Mesendoderm (in vitro differentiated cells): ENCODE data around the gene SLC25A48.

Source experiments
- DNase-seq: peaks from one replicate; pipeline ENCODE4 v3.0.0; 2013
- H2AK5ac ChIP-seq: 2 replicates; pipeline ENCODE4 v1.6.1; 2013; ENCODE audit warnings: low read length, inconsistent platforms
- H2BK120ac ChIP-seq: 2 replicates; pipeline ENCODE4 v1.6.1; 2013; ENCODE audit warnings: low read depth, mild to moderate bottlenecking, low read length, moderate library complexity, mixed read lengths
- H2BK15ac ChIP-seq: replicated peaks from 2 replicates; pipeline ENCODE4 v1.6.1; 2013; ENCODE audit warnings: low read depth, mild to moderate bottlenecking, moderate library complexity
- H2BK5ac ChIP-seq: 2 replicates; pipeline ENCODE4 v1.6.1; 2013; ENCODE audit warnings: low read length, inconsistent platforms
- H3K18ac ChIP-seq: 2 replicates; pipeline ENCODE4 v1.6.1; 2013; ENCODE audit warnings: mild to moderate bottlenecking, low read length, mixed read lengths
- H3K23ac ChIP-seq: one replicate; pipeline ENCODE4 v1.6.1; 2013; ENCODE audit warnings: low read length
- H3K27ac ChIP-seq: 2 replicates; pipeline ENCODE4 v1.5.1; 2013; ENCODE audit warnings: low read depth, mild to moderate bottlenecking, inconsistent platforms, low read length, moderate library complexity
- H3K27me3 ChIP-seq: 2 replicates; pipeline ENCODE4 v1.6.1; 2013; ENCODE audit warnings: low read length, control low read depth, mild to moderate bottlenecking, inconsistent platforms; ENCODE audit not compliant: insufficient read depth, poor library complexity
- H3K36me3 ChIP-seq: 2 replicates; pipeline ENCODE4 v1.6.1; 2013; ENCODE audit warnings: low read length, inconsistent platforms; ENCODE audit not compliant: control insufficient read depth, insufficient read depth
- H3K4ac ChIP-seq: one replicate; pipeline ENCODE4 v1.6.1; 2013; ENCODE audit warnings: low read depth, mild to moderate bottlenecking, low read length, moderate library complexity
- H3K4me1 ChIP-seq: 2 replicates; pipeline ENCODE4 v1.6.1; 2013; ENCODE audit warnings: low read depth, low read length, inconsistent platforms; ENCODE audit not compliant: control insufficient read depth
- H3K4me2 ChIP-seq: 2 replicates; pipeline ENCODE4 v1.6.1; 2013; ENCODE audit warnings: low read length
- H3K4me3 ChIP-seq: 2 replicates; pipeline ENCODE4 v1.5.1; 2013; ENCODE audit warnings: mild to moderate bottlenecking, low read length
- H3K56ac ChIP-seq: one replicate; pipeline ENCODE4 v1.6.1; 2013; ENCODE audit warnings: low read length
- H3K79me1 ChIP-seq: 2 replicates; pipeline ENCODE4 v1.6.1; 2013; ENCODE audit warnings: low read length, inconsistent platforms
- H3K79me2 ChIP-seq: 2 replicates; pipeline ENCODE4 v1.6.1; 2013; ENCODE audit warnings: mild to moderate bottlenecking, low read length; ENCODE audit not compliant: control insufficient read depth, insufficient read depth
- H3K9ac ChIP-seq: 2 replicates; pipeline ENCODE4 v1.6.1; 2013; ENCODE audit warnings: low read length, inconsistent platforms
- H4K5ac ChIP-seq: one replicate; pipeline ENCODE4 v1.6.1; 2013; ENCODE audit warnings: low read length
- H4K8ac ChIP-seq: one replicate; pipeline ENCODE4 v1.6.1; 2013; ENCODE audit warnings: low read depth, mild to moderate bottlenecking, control low read depth, low read length, moderate library complexity
- WGBS: extraction: QIAGEN DNeasy Blood & Tissue Kit; methylation state at CpG from one replicate; pipeline ENCODE4 v1.1.7; 2013; ENCODE audit warnings: low lambda C conversion rate, missing lambda C conversion rate; ENCODE audit not compliant: insufficient coverage; ENCODE audit errors: extremely low coverage; 5-methylcytosine and 5-hydroxymethylcytosine counted together

The SLC25A48 gene

GRCh38 chr5:135881244-135881643 lies 46.8 kb downstream of the SLC25A48 start:
- Histone ChIP-seq H3K4me1 (peaks cover 12% of the 10 kb centered on the region), H2AK5ac (no peak overlapping the region), H3K4me2 (no peak overlapping the region), H3K79me2 (no peaks in the 10 kb centered on the region), H3K23ac (no peak overlapping the region), H4K5ac (no peak overlapping the region), H3K18ac (no peak overlapping the region), H3K4ac (no peak overlapping the region), H4K8ac (no peak overlapping the region), H2BK15ac (no peak overlapping the region), H3K27ac (no peak overlapping the region), H3K36me3 (no peaks in the 10 kb centered on the region), H3K79me1 (no peaks in the 10 kb centered on the region), H3K9ac (no peak overlapping the region), H2BK5ac (no peak overlapping the region), H3K27me3 (no peaks in the 10 kb centered on the region), H3K4me3 (no peak overlapping the region), H2BK120ac (no peak overlapping the region), H3K56ac (no peak overlapping the region)
- DNase-seq: no peak
- no CpG with 5 or more reads among the region's 4 CpGs for WGBS

- H3K4me3 ChIP-seq: no peak overlapping the region
- no peak overlapping the region for H2BK15ac ChIP-seq
- no peak overlapping the region for H2AK5ac ChIP-seq
- no peak overlapping the region for H3K4ac ChIP-seq
- H3K27ac ChIP-seq: no peak overlapping the region
- H3K4me2 ChIP-seq: no peak overlapping the region
- no peak overlapping the region for H2BK120ac ChIP-seq
- no peak overlapping the region for H4K5ac ChIP-seq
- H3K79me1 ChIP-seq: no peaks in the 10 kb centered on the region
- no peak overlapping the region for H3K56ac ChIP-seq
- H3K27me3 ChIP-seq: no peaks in the 10 kb centered on the region
- H3K4me1 ChIP-seq: peaks cover 12% of the 10 kb centered on the region
- no peaks in the 10 kb centered on the region for H3K79me2 ChIP-seq
- no peaks in the 10 kb centered on the region for H3K36me3 ChIP-seq
- H4K8ac ChIP-seq: no peak overlapping the region
- no CpG with 5 or more reads among the region's 3 CpGs for WGBS
- H2BK5ac ChIP-seq: no peak overlapping the region
- H3K23ac ChIP-seq: no peak overlapping the region
- no peak overlapping the region for H3K9ac ChIP-seq
- no peak overlapping the region for H3K18ac ChIP-seq
- DNase-seq: no peak
Observed at GRCh38 chr5:135881819-135882218, 47.4 kb downstream of the SLC25A48 start.

DNA sequence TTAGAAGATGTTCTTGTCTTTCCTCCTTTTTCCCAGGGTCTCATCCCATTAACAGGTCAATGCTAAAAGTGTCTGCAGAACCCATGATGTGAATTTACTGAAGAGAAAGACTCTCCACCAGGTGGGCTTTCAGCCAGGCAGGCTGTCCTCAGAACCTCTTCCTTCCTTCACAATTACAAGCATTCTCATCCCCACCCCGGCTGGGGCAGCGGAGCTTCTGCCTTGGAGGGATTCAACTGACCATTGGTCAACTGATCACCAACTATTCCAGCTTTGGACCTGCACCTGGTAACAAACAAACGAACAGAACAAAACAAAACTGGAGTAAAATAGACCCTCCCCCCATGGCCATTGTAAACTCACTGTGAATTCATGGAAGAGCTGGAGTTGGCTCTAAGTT lies 48.6 kb downstream of the SLC25A48 start:
- Histone ChIP-seq H3K56ac (no peak overlapping the region), H3K4me3 (no peak overlapping the region), H2BK120ac (no peak overlapping the region), H3K18ac (no peak overlapping the region), H3K4ac (no peak overlapping the region), H3K79me2 (no peaks in the 10 kb centered on the region), H3K9ac (no peak overlapping the region), H4K8ac (no peak overlapping the region), H3K27me3 (no peaks in the 10 kb centered on the region), H2BK5ac (no peak overlapping the region), H2AK5ac (no peak overlapping the region), H2BK15ac (no peak overlapping the region), H3K4me1 (peaks cover 6% of the 10 kb centered on the region), H3K4me2 (no peak overlapping the region), H3K36me3 (no peaks in the 10 kb centered on the region), H4K5ac (no peak overlapping the region), H3K27ac (no peak overlapping the region), H3K23ac (no peak overlapping the region), H3K79me1 (no peaks in the 10 kb centered on the region)
- WGBS: no CpG with 5 or more reads among the region's 3 CpGs
- no peak for DNase-seq

- no peak overlapping the region for H2BK15ac ChIP-seq
- no peaks in the 10 kb centered on the region for H3K36me3 ChIP-seq
- peak; percentile 31 for DNase-seq
- H3K9ac ChIP-seq: no peak overlapping the region
- no peaks in the 10 kb centered on the region for H3K79me1 ChIP-seq
- H3K56ac ChIP-seq: no peak overlapping the region
- no peak overlapping the region for H3K4me3 ChIP-seq
- no peak overlapping the region for H3K18ac ChIP-seq
- no peak overlapping the region for H4K8ac ChIP-seq
- H3K27me3 ChIP-seq: no peaks in the 10 kb centered on the region
- H3K27ac ChIP-seq: no peak overlapping the region
- no peak overlapping the region for H4K5ac ChIP-seq
- WGBS: no CpG with 5 or more reads among the region's 4 CpGs
- H3K4me1 ChIP-seq: peaks cover 4% of the 10 kb centered on the region
- H3K4ac ChIP-seq: no peak overlapping the region
- H3K79me2 ChIP-seq: no peaks in the 10 kb centered on the region
- no peak overlapping the region for H2AK5ac ChIP-seq
- H3K23ac ChIP-seq: no peak overlapping the region
- no peak overlapping the region for H2BK5ac ChIP-seq
- H2BK120ac ChIP-seq: no peak overlapping the region
- no peak overlapping the region for H3K4me2 ChIP-seq
Observed at GRCh38 chr5:135883441-135883840, 49.0 kb downstream of the SLC25A48 start.

- Histone ChIP-seq H3K4ac (no peak overlapping the region), H2BK5ac (no peak overlapping the region), H3K4me3 (no peak overlapping the region), H3K79me1 (no peaks in the 10 kb centered on the region), H3K4me2 (no peak overlapping the region), H3K56ac (no peak overlapping the region), H3K79me2 (no peaks in the 10 kb centered on the region), H2BK120ac (no peak overlapping the region), H2BK15ac (no peak overlapping the region), H4K5ac (no peak overlapping the region), H3K36me3 (no peaks in the 10 kb centered on the region), H3K23ac (no peak overlapping the region), H3K9ac (no peak overlapping the region), H4K8ac (no peak overlapping the region), H3K18ac (no peak overlapping the region), H3K27me3 (no peaks in the 10 kb centered on the region), H3K4me1 (peaks cover 4% of the 10 kb centered on the region), H2AK5ac (no peak overlapping the region), H3K27ac (no peak overlapping the region)
- DNase-seq: no peak
- WGBS: no CpG with 5 or more reads among the region's 3 CpGs
Observed at GRCh38 chr5:135885031-135885430, 50.6 kb downstream of the SLC25A48 start.

- Histone ChIP-seq H3K27me3 (no peaks in the 10 kb centered on the region), H2BK120ac (no peak overlapping the region), H3K56ac (no peak overlapping the region), H3K18ac (no peak overlapping the region), H4K8ac (no peak overlapping the region), H3K9ac (no peak overlapping the region), H3K4me1 (no peaks in the 10 kb centered on the region), H3K36me3 (no peaks in the 10 kb centered on the region), H3K23ac (no peak overlapping the region), H3K27ac (no peak overlapping the region), H3K4me2 (no peak overlapping the region), H3K79me1 (no peaks in the 10 kb centered on the region), H3K4me3 (no peak overlapping the region), H4K5ac (no peak overlapping the region), H3K4ac (no peak overlapping the region), H2AK5ac (no peak overlapping the region), H2BK15ac (no peak overlapping the region), H3K79me2 (no peaks in the 10 kb centered on the region), H2BK5ac (no peak overlapping the region)
- no CpG with 5 or more reads among the region's 4 CpGs for WGBS
- DNase-seq: no peak
Observed at GRCh38 chr5:135886136-135886535, 51.7 kb downstream of the SLC25A48 start.
